ENCODE results near the gene FBXW11. TPM values are rescaled to one million over a fixed set of nuclear protein-coding genes. Genes with fewer than 3 reads are reported as not detected.

Gene FBXW11
- total RNA-seq, 4 donors from 2014 or later: 35.9 to 111 (median 63.7) TPM

DNA sequence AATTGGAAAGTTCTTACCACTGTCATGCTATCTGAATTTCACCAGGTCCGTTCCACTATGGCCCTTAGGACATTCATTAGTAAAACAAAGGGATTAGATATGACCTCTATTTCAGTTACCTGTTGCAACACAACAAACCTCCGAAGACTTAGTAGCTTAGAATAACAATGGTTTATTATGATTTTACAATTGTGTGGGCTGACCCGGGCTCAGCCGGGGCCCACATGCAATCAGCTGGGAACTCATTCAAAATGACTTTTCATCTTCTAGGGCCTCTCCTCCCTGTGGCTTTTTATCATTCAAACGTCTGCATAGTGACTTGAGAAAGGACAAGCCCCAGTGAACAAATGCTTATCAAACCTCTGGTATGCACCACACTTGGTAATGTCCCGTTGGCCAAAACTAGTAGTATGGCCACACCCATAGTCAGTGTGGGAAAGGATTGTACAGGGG lies 2.3 kb upstream of the FBXW11 start:
- DNase-seq: no peak
- H3K4me1 ChIP-seq: peaks cover 0 to 5% of the 10 kb centered on the region in 2 donors
- no peak overlapping the region for H3K27ac ChIP-seq
- intact Hi-C loops (cut with DNase I; ENCODE audit: low total_unique reads): no loop called here
- H3K9me3 ChIP-seq: no peaks in the 10 kb centered on the region
- no peak for TF ChIP-seq CTCF (IDR thresholded peaks at IDR 0.05)
- no peak for TF ChIP-seq POLR2A (IDR thresholded peaks at IDR 0.05)
- no peaks in the 10 kb centered on the region for H3K27me3 ChIP-seq
- H3K36me3 ChIP-seq: no peaks in the 10 kb centered on the region
- H3K4me3 ChIP-seq: no peak overlapping the region

- intact Hi-C loops (cut with DNase I; ENCODE audit: low total_unique reads): no loop called here
- DNase-seq: no peak
- no peaks in the 10 kb centered on the region for H3K27me3 ChIP-seq
- no peak overlapping the region for H3K4me3 ChIP-seq
- no peaks in the 10 kb centered on the region for H3K9me3 ChIP-seq
- no peak overlapping the region for H3K27ac ChIP-seq
- peaks cover 0 to 5% of the 10 kb centered on the region in 2 donors for H3K4me1 ChIP-seq
- no peaks in the 10 kb centered on the region for H3K36me3 ChIP-seq
- TF ChIP-seq CTCF (IDR thresholded peaks at IDR 0.05): no peak
- TF ChIP-seq POLR2A (IDR thresholded peaks at IDR 0.05): no peak
Observed at GRCh38 chr5:172008111-172008455, 1.6 kb upstream of the FBXW11 start.

DNA sequence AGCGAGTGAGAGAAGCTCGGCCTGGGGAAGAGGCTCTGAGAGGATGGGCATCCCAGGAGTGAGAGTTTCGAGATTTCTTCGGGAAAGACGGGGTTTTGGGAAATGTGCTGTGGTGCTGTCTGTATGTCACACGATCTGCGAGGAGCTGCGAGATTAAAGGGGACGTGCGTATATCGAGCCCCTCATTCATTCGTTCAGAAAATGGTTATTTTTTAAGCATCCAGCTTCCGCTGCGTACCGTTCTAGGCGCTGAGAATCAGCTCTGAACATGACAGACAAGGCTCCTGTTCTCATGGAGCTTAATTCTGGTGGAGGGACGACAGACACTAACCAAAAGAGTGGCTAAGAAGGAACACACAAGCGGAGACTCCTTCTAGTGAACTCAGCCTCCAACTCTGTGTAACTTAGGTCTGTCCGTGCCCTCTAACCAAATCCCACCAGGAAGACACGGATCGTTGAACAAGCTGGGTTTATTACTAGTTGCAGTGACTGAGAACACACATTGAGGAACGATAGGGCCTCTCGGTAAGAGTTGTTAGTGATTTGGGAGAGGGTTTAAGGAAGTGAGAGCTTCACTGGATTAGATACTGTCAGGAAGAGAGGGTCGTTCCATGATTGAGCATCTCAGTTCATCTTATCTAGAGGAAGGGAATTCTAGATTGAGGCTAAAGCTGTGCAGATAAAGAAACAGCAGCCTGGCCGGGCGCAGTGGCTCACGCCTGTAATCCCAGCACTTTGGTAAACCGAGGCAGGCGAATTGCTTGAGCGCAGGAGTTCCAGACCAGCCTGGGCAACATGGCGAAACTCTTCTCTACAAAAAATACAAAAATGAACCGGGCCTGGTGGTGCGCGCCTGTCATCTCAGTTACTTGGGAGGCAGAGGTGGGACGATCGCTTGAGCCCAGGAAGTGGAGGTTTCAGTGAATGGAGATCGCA lies 1.0 kb upstream of the FBXW11 start:
- Histone ChIP-seq H3K36me3 (no peaks in the 10 kb centered on the region), H3K4me3 (peak overlapping the region; percentile 86 to 87), H3K9me3 (no peaks in the 10 kb centered on the region), H3K27me3 (no peaks in the 10 kb centered on the region), H3K27ac (peak overlapping the region; percentile 96 to 97), H3K4me1 (peaks cover 0 to 9% of the 10 kb centered on the region in 2 donors)
- intact Hi-C loops (cut with DNase I; ENCODE audit: low total_unique reads): no loop called here
- TF ChIP-seq CTCF (IDR thresholded peaks at IDR 0.05): no peak
- no peak for TF ChIP-seq POLR2A (IDR thresholded peaks at IDR 0.05)
- DNase-seq: peak in 1 of 2 donors; percentile 16

- intact Hi-C loops (cut with DNase I; ENCODE audit: low total_unique reads): no loop called here
- H3K4me3 ChIP-seq: peak overlapping the region; percentile 86 to 87
- peak; percentile 35 to 49 for DNase-seq
- TF ChIP-seq POLR2A (IDR thresholded peaks at IDR 0.05) (no peak), CTCF (IDR thresholded peaks at IDR 0.05) (no peak)
- H3K36me3 ChIP-seq: no peaks in the 10 kb centered on the region
- H3K9me3 ChIP-seq: no peaks in the 10 kb centered on the region
- peak overlapping the region; percentile 96 to 97 for H3K27ac ChIP-seq
- H3K27me3 ChIP-seq: no peaks in the 10 kb centered on the region
- peaks cover 0 to 9% of the 10 kb centered on the region in 2 donors for H3K4me1 ChIP-seq
Observed at GRCh38 chr5:172005708-172006320, 624 bp downstream of the FBXW11 start.

GRCh38 chr5:172004824-172005237 lies 1.6 kb downstream of the FBXW11 start:
- Histone ChIP-seq H3K27ac (peak overlapping the region in 1 of 2 donors; percentile 97), H3K4me3 (peak overlapping the region; percentile 86 to 87), H3K9me3 (no peaks in the 10 kb centered on the region), H3K36me3 (no peaks in the 10 kb centered on the region), H3K4me1 (peaks cover 0 to 9% of the 10 kb centered on the region in 2 donors), H3K27me3 (no peaks in the 10 kb centered on the region)
- no peak for TF ChIP-seq POLR2A (IDR thresholded peaks at IDR 0.05)
- no peak for TF ChIP-seq CTCF (IDR thresholded peaks at IDR 0.05)
- intact Hi-C loops (cut with DNase I; ENCODE audit: low total_unique reads): no loop called here
- DNase-seq: no peak
